ENCODE measurements around the gene BCAS3. TPM values are rescaled to one million over a fixed set of nuclear protein-coding genes. Genes with fewer than 3 reads are reported as not detected.

Gene BCAS3
- total RNA-seq, 1 experiment from 2014 or later, result 26.3 TPM

DNA sequence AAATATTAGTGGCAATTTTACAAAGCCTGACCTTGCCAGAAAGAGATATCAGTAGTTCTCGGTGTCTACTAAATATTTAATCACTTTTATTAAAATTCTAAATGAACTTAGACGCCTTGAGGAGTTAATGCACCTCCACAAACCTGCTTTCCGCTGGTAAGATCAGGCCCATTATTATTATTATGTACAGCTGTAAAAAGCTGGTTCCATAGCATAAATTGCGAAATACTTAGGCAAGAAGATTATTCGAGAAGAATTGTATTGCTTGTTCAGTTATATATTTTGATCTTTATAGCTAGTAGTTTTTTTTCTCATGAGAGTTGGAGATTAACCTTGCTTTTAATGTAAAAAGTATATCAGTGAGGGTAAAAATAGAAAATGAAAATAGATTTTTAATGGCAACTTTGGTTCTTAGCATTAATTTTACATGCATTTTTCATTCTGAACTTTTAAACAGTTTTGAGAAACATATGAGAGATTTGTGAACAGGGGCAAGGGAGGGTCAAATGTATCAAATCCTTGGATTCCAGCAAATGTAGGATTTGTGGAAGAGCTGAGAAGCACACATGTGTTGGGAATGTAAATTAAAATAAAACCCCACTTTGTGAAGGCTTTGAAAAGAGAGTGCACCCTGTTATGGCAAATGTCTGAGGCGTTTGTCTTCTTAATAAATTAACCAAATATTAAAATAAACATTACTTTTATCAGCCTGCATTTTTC lies 471.6 kb downstream of the BCAS3 start:
- Histone ChIP-seq H3K4me3 (replicated peaks in 1 of 2; ENCODE audit: low read depth in 1 of 2, low read length in 2 of 2) (no peak overlapping the region), H3K4me2 (ENCODE audit: low read length) (no peak overlapping the region), H3K27ac (ENCODE audit: low read depth, low read length) (no peak overlapping the region), H4K20me1 (ENCODE audit: insufficient read depth) (no peaks in the 10 kb centered on the region), H3K79me2 (ENCODE audit: insufficient read depth, low read length) (no peaks in the 10 kb centered on the region), H3K9me3 (ENCODE audit: control insufficient read depth in 1 of 2, insufficient read depth in 1 of 2, low read depth in 1 of 2, low read length in 2 of 2) (no peaks in the 10 kb centered on the region), H3K4me1 (ENCODE audit: control insufficient read depth in 1 of 2, insufficient read depth in 2 of 2, low read length in 2 of 2) (no peaks in the 10 kb centered on the region), H3K9ac (ENCODE audit: low read length) (no peak overlapping the region), H3K9me2 (ENCODE audit: insufficient read depth) (no peaks in the 10 kb centered on the region), H2AFZ (ENCODE audit: low read depth, low read length, poor library complexity, severe bottlenecking) (no peak overlapping the region), H3K27me3 (ENCODE audit: insufficient read depth, low read length) (no peaks in the 10 kb centered on the region), H3K36me3 (ENCODE audit: control insufficient read depth in 1 of 2, insufficient read depth in 2 of 2, low read length in 2 of 2) (no peaks in the 10 kb centered on the region)
- ATAC-seq (no peak), DNase-seq (ENCODE audit: low read depth, low spot score) (no peak)
- intact Hi-C loops (cut with micrococcal nuclease), result no loop called here
- ChIA-PET POLR2A (no interaction called here), RAD21 (ENCODE audit: low non-redundant PET in 1 of 2, low total read pairs in 2 of 2, uncharacterized antibody in 2 of 2, unreplicated experiment in 2 of 2) (no interaction called here), CTCF (no interaction called here)
- no TSS peak for BruUV-seq (replicated peaks)
- TF ChIP-seq CEBPB (IDR thresholded peaks at IDR 0.05; ENCODE audit: low read depth) (no peak), FOSL1 (IDR thresholded peaks at IDR 0.05; ENCODE audit: low read depth) (no peak)

DNA sequence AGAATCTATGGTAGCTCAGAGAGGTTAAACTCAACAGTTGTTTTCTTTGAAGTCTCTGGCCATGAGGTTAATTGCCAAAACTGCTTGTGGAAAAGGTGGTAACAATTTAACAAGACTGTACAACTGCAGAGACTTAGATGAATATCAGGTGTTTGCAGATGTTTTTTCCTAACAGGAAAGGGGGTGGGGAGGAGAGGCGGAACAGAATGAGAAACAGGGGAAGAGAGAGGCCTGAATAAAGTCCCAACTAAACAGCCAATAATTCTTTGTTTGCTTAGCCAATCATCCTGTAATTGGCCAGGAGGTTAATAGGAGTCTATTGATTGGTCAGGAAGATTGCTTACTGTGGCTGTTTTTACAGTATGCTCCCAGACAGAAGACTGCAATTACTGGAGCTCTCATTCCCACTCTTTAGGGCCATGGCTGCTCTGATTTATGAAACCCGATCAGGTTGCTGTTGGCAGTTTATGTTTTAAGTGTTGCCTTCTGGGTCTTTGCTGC lies 472.3 kb downstream of the BCAS3 start:
- peak; percentile 49; the same call in 1 of the 2 replicates for ATAC-seq
- no peak for DNase-seq (ENCODE audit: low read depth, low spot score)
- intact Hi-C loops (cut with micrococcal nuclease), result no loop called here
- H3K9me2 ChIP-seq (ENCODE audit: insufficient read depth), result no peaks in the 10 kb centered on the region
- no peak overlapping the region for H3K4me3 ChIP-seq (replicated peaks in 1 of 2; ENCODE audit: low read depth in 1 of 2, low read length in 2 of 2)
- H2AFZ ChIP-seq (ENCODE audit: low read depth, low read length, poor library complexity, severe bottlenecking), result no peak overlapping the region
- H3K27me3 ChIP-seq (ENCODE audit: insufficient read depth, low read length), result no peaks in the 10 kb centered on the region
- H3K9me3 ChIP-seq (ENCODE audit: control insufficient read depth in 1 of 2, insufficient read depth in 1 of 2, low read depth in 1 of 2, low read length in 2 of 2), result no peaks in the 10 kb centered on the region
- ChIA-PET CTCF (no interaction called here), RAD21 (ENCODE audit: low non-redundant PET in 1 of 2, low total read pairs in 2 of 2, uncharacterized antibody in 2 of 2, unreplicated experiment in 2 of 2) (no interaction called here), POLR2A (no interaction called here)
- H3K4me2 ChIP-seq (ENCODE audit: low read length), result no peak overlapping the region
- H3K9ac ChIP-seq (ENCODE audit: low read length), result no peak overlapping the region
- no TSS peak for BruUV-seq (replicated peaks)
- no peaks in the 10 kb centered on the region for H4K20me1 ChIP-seq (ENCODE audit: insufficient read depth)
- H3K4me1 ChIP-seq (ENCODE audit: control insufficient read depth in 1 of 2, insufficient read depth in 2 of 2, low read length in 2 of 2), result no peaks in the 10 kb centered on the region
- no peaks in the 10 kb centered on the region for H3K36me3 ChIP-seq (ENCODE audit: control insufficient read depth in 1 of 2, insufficient read depth in 2 of 2, low read length in 2 of 2)
- TF ChIP-seq CBX3 (IDR thresholded peaks at IDR 0.05; ENCODE audit: low read depth), result no peak
- no peak for TF ChIP-seq POLR2A (IDR thresholded peaks at IDR 0.05; ENCODE audit: borderline replicate concordance, extremely low read depth, insufficient read depth, insufficient read length)
- TF ChIP-seq, protein P1, sequence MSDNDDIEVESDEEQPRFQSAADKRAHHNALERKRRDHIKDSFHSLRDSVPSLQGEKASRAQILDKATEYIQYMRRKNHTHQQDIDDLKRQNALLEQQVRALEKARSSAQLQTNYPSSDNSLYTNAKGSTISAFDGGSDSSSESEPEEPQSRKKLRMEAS (IDR thresholded peaks at IDR 0.05), result no peak
- TF ChIP-seq, protein P2, sequence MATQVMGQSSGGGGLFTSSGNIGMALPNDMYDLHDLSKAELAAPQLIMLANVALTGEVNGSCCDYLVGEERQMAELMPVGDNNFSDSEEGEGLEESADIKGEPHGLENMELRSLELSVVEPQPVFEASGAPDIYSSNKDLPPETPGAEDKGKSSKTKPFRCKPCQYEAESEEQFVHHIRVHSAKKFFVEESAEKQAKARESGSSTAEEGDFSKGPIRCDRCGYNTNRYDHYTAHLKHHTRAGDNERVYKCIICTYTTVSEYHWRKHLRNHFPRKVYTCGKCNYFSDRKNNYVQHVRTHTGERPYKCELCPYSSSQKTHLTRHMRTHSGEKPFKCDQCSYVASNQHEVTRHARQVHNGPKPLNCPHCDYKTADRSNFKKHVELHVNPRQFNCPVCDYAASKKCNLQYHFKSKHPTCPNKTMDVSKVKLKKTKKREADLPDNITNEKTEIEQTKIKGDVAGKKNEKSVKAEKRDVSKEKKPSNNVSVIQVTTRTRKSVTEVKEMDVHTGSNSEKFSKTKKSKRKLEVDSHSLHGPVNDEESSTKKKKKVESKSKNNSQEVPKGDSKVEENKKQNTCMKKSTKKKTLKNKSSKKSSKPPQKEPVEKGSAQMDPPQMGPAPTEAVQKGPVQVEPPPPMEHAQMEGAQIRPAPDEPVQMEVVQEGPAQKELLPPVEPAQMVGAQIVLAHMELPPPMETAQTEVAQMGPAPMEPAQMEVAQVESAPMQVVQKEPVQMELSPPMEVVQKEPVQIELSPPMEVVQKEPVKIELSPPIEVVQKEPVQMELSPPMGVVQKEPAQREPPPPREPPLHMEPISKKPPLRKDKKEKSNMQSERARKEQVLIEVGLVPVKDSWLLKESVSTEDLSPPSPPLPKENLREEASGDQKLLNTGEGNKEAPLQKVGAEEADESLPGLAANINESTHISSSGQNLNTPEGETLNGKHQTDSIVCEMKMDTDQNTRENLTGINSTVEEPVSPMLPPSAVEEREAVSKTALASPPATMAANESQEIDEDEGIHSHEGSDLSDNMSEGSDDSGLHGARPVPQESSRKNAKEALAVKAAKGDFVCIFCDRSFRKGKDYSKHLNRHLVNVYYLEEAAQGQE (IDR thresholded peaks at IDR 0.05; ENCODE audit: low read depth), result no peak
- no peak for TF ChIP-seq TCF7L2 (IDR thresholded peaks at IDR 0.05; ENCODE audit: borderline replicate concordance, extremely low read depth, insufficient read depth, insufficient read length)
- TF ChIP-seq, protein P3, sequence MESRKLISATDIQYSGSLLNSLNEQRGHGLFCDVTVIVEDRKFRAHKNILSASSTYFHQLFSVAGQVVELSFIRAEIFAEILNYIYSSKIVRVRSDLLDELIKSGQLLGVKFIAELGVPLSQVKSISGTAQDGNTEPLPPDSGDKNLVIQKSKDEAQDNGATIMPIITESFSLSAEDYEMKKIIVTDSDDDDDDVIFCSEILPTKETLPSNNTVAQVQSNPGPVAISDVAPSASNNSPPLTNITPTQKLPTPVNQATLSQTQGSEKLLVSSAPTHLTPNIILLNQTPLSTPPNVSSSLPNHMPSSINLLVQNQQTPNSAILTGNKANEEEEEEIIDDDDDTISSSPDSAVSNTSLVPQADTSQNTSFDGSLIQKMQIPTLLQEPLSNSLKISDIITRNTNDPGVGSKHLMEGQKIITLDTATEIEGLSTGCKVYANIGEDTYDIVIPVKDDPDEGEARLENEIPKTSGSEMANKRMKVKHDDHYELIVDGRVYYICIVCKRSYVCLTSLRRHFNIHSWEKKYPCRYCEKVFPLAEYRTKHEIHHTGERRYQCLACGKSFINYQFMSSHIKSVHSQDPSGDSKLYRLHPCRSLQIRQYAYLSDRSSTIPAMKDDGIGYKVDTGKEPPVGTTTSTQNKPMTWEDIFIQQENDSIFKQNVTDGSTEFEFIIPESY (IDR thresholded peaks at IDR 0.05; ENCODE audit: extremely low read depth, insufficient replicate concordance, low read length), result no peak
- TF ChIP-seq, protein P4, sequence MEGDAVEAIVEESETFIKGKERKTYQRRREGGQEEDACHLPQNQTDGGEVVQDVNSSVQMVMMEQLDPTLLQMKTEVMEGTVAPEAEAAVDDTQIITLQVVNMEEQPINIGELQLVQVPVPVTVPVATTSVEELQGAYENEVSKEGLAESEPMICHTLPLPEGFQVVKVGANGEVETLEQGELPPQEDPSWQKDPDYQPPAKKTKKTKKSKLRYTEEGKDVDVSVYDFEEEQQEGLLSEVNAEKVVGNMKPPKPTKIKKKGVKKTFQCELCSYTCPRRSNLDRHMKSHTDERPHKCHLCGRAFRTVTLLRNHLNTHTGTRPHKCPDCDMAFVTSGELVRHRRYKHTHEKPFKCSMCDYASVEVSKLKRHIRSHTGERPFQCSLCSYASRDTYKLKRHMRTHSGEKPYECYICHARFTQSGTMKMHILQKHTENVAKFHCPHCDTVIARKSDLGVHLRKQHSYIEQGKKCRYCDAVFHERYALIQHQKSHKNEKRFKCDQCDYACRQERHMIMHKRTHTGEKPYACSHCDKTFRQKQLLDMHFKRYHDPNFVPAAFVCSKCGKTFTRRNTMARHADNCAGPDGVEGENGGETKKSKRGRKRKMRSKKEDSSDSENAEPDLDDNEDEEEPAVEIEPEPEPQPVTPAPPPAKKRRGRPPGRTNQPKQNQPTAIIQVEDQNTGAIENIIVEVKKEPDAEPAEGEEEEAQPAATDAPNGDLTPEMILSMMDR (IDR thresholded peaks at IDR 0.05 in 2 of 3, conservative IDR thresholded peaks at IDR 0.05 in 1 of 3; ENCODE audit: borderline replicate concordance in 1 of 3, insufficient read depth in 1 of 3, low read depth in 2 of 3, low read length in 2 of 3), result no peak
- no peaks in the 10 kb centered on the region for H3K79me2 ChIP-seq (ENCODE audit: insufficient read depth, low read length)
- no peak overlapping the region for H3K27ac ChIP-seq (ENCODE audit: low read depth, low read length)

All from HCT116 (cell line).